ENCODE results near the gene RASGRF2.

DNA sequence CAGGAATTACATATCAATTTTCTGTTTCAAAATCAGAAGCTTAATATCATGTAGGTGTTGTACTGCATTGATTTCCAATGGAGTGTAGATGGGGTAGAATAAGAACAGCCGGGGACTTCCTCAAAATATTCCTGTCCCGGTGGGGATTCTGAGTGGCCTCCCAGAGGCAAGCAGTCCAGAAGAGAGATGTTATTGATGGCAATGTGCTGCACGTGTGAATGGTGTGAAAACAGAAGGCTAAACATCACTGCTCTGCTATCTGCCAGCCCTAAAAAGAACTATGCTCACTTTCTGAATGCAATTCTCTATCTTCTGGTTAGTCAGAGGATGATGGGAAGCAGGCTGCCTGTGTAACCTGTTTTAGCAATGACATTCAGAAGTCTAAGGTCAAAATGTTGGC, 181.9 kb downstream of the RASGRF2 start:
- no peak for TF ChIP-seq EP300 (IDR thresholded peaks at IDR 0.05; ENCODE audit: borderline replicate concordance)
- no peak for TF ChIP-seq TAF1 (IDR thresholded peaks at IDR 0.05; ENCODE audit: low read depth)
- TF ChIP-seq YY1 (IDR thresholded peaks at IDR 0.05; ENCODE audit: low read depth) = no peak
- TF ChIP-seq, protein P1, sequence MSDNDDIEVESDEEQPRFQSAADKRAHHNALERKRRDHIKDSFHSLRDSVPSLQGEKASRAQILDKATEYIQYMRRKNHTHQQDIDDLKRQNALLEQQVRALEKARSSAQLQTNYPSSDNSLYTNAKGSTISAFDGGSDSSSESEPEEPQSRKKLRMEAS (IDR thresholded peaks at IDR 0.05) = no peak
- TF ChIP-seq, protein P2, sequence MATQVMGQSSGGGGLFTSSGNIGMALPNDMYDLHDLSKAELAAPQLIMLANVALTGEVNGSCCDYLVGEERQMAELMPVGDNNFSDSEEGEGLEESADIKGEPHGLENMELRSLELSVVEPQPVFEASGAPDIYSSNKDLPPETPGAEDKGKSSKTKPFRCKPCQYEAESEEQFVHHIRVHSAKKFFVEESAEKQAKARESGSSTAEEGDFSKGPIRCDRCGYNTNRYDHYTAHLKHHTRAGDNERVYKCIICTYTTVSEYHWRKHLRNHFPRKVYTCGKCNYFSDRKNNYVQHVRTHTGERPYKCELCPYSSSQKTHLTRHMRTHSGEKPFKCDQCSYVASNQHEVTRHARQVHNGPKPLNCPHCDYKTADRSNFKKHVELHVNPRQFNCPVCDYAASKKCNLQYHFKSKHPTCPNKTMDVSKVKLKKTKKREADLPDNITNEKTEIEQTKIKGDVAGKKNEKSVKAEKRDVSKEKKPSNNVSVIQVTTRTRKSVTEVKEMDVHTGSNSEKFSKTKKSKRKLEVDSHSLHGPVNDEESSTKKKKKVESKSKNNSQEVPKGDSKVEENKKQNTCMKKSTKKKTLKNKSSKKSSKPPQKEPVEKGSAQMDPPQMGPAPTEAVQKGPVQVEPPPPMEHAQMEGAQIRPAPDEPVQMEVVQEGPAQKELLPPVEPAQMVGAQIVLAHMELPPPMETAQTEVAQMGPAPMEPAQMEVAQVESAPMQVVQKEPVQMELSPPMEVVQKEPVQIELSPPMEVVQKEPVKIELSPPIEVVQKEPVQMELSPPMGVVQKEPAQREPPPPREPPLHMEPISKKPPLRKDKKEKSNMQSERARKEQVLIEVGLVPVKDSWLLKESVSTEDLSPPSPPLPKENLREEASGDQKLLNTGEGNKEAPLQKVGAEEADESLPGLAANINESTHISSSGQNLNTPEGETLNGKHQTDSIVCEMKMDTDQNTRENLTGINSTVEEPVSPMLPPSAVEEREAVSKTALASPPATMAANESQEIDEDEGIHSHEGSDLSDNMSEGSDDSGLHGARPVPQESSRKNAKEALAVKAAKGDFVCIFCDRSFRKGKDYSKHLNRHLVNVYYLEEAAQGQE (IDR thresholded peaks at IDR 0.05; ENCODE audit: low read depth) = no peak
- TF ChIP-seq TCF12 (IDR thresholded peaks at IDR 0.05; ENCODE audit: low read depth) = no peak
- TF ChIP-seq EGR1 (IDR thresholded peaks at IDR 0.05) = no peak
- no peak for TF ChIP-seq NFIC (IDR thresholded peaks at IDR 0.05)
- no peak for TF ChIP-seq CEBPB (IDR thresholded peaks at IDR 0.05)

Data from Ishikawa (cell line).